ENCODE results near the gene ARHGAP23. TPM values are rescaled to one million over a fixed set of nuclear protein-coding genes. Genes with fewer than 3 reads are reported as not detected.
A peak's percentile ranks its signal among the peaks of the same experiment; 100 is the strongest.

The ARHGAP23 gene
- total and polyA plus RNA-seq, 2 donors (not counting 1 experiment from before 2014, with no cell fraction given), result 28.1 to 41.1 TPM

DNA sequence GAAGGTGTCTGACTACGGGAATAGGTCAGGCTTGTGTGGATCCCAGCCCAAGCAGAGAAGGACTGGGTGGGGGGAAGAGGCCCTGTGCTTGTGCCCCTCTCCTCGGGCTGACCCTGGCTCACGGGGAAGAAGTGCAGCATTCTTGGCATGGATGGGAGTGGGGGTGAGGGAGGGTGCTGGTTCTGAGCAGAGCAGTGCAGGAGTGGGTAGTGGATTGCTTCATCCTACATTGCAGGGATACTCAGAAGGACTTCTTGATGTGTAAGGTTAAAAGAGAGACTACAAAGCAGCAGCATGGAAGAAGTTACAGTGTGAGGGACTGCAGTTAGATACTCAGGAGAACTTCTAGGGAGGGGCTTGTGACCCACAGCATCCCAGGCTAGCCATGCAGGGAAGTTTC lies 2.1 kb downstream of the ARHGAP23 start:
- no peak overlapping the region for H3K27ac ChIP-seq (ENCODE audit: insufficient read depth, low read length)
- peak overlapping the region; percentile 21 to 79 (median 70) for H3K4me3 ChIP-seq (replicated peaks in 1 of 4; ENCODE audit: control extremely low read depth in 1 of 4, insufficient read depth in 1 of 4, low read depth in 3 of 4, low read length in 4 of 4)
- no peaks in the 10 kb centered on the region for H3K9me3 ChIP-seq (ENCODE audit: control insufficient read depth, insufficient read depth, low read depth, low read length)
- DNase-seq (ENCODE audit: low read depth in 2 of 2), result peak; percentile 51 to 66
- H3K9ac ChIP-seq (ENCODE audit: insufficient read depth, low read length), result no peak overlapping the region
- H2AFZ ChIP-seq (ENCODE audit: low read length), result no peak overlapping the region
- peaks cover 53% of the 10 kb centered on the region for H3K79me2 ChIP-seq (ENCODE audit: control insufficient read depth, insufficient read depth, low read length)
- no peaks in the 10 kb centered on the region for H3K27me3 ChIP-seq (ENCODE audit: control insufficient read depth, insufficient read depth, low read length)
- H4K20me1 ChIP-seq (ENCODE audit: control insufficient read depth, extremely low read depth, insufficient read depth, low read length), result no peaks in the 10 kb centered on the region
- H3K4me2 ChIP-seq (ENCODE audit: extremely low read depth, insufficient read depth, low read length), result peak overlapping the region; percentile 94
- H3K36me3 ChIP-seq (ENCODE audit: control insufficient read depth, insufficient read depth, low read length), result peaks cover 7% of the 10 kb centered on the region
- peaks cover 20% of the 10 kb centered on the region for H3K4me1 ChIP-seq (ENCODE audit: control insufficient read depth, extremely low read depth, insufficient read depth, low read length)
- TF ChIP-seq CTCF (conservative IDR thresholded peaks at IDR 0.05 in 1 of 2, IDR thresholded peaks at IDR 0.05 in 1 of 2; ENCODE audit: low read depth in 1 of 2, low read length in 2 of 2), result no peak
- no peak for TF ChIP-seq EZH2 (IDR thresholded peaks at IDR 0.05; ENCODE audit: low read length, missing control alignments)

GRCh38 chr17:38430822-38431221 lies 2.6 kb downstream of the ARHGAP23 start:
- no peak for DNase-seq (ENCODE audit: low read depth in 2 of 2)
- Histone ChIP-seq H3K4me3 (replicated peaks in 1 of 4; ENCODE audit: control extremely low read depth in 1 of 4, insufficient read depth in 1 of 4, low read depth in 3 of 4, low read length in 4 of 4) (no peak overlapping the region), H3K9ac (ENCODE audit: insufficient read depth, low read length) (no peak overlapping the region), H3K36me3 (ENCODE audit: control insufficient read depth, insufficient read depth, low read length) (peaks cover 7% of the 10 kb centered on the region), H2AFZ (ENCODE audit: low read length) (no peak overlapping the region), H3K9me3 (ENCODE audit: control insufficient read depth, insufficient read depth, low read depth, low read length) (no peaks in the 10 kb centered on the region), H3K27me3 (ENCODE audit: control insufficient read depth, insufficient read depth, low read length) (no peaks in the 10 kb centered on the region), H3K4me2 (ENCODE audit: extremely low read depth, insufficient read depth, low read length) (peak overlapping the region; percentile 94), H3K79me2 (ENCODE audit: control insufficient read depth, insufficient read depth, low read length) (peaks cover 55% of the 10 kb centered on the region), H3K27ac (ENCODE audit: insufficient read depth, low read length) (no peak overlapping the region), H4K20me1 (ENCODE audit: control insufficient read depth, extremely low read depth, insufficient read depth, low read length) (no peaks in the 10 kb centered on the region), H3K4me1 (ENCODE audit: control insufficient read depth, extremely low read depth, insufficient read depth, low read length) (peaks cover 20% of the 10 kb centered on the region)
- no peak for TF ChIP-seq EZH2 (IDR thresholded peaks at IDR 0.05; ENCODE audit: low read length, missing control alignments)
- TF ChIP-seq CTCF (conservative IDR thresholded peaks at IDR 0.05 in 1 of 2, IDR thresholded peaks at IDR 0.05 in 1 of 2; ENCODE audit: low read depth in 1 of 2, low read length in 2 of 2), result no peak

- peaks cover 7% of the 10 kb centered on the region for H3K36me3 ChIP-seq (ENCODE audit: control insufficient read depth, insufficient read depth, low read length)
- peaks cover 57% of the 10 kb centered on the region for H3K79me2 ChIP-seq (ENCODE audit: control insufficient read depth, insufficient read depth, low read length)
- H3K4me3 ChIP-seq (replicated peaks in 1 of 4; ENCODE audit: control extremely low read depth in 1 of 4, insufficient read depth in 1 of 4, low read depth in 3 of 4, low read length in 4 of 4), result no peak overlapping the region
- H3K4me1 ChIP-seq (ENCODE audit: control insufficient read depth, extremely low read depth, insufficient read depth, low read length), result peaks cover 20% of the 10 kb centered on the region
- DNase-seq (ENCODE audit: low read depth in 2 of 2), result no peak
- no peaks in the 10 kb centered on the region for H3K27me3 ChIP-seq (ENCODE audit: control insufficient read depth, insufficient read depth, low read length)
- TF ChIP-seq EZH2 (IDR thresholded peaks at IDR 0.05; ENCODE audit: low read length, missing control alignments) (no peak), CTCF (conservative IDR thresholded peaks at IDR 0.05 in 1 of 2, IDR thresholded peaks at IDR 0.05 in 1 of 2; ENCODE audit: low read depth in 1 of 2, low read length in 2 of 2) (no peak)
- no peak overlapping the region for H2AFZ ChIP-seq (ENCODE audit: low read length)
- no peaks in the 10 kb centered on the region for H4K20me1 ChIP-seq (ENCODE audit: control insufficient read depth, extremely low read depth, insufficient read depth, low read length)
- H3K4me2 ChIP-seq (ENCODE audit: extremely low read depth, insufficient read depth, low read length), result peak overlapping the region; percentile 44
- H3K9me3 ChIP-seq (ENCODE audit: control insufficient read depth, insufficient read depth, low read depth, low read length), result no peaks in the 10 kb centered on the region
- no peak overlapping the region for H3K9ac ChIP-seq (ENCODE audit: insufficient read depth, low read length)
- no peak overlapping the region for H3K27ac ChIP-seq (ENCODE audit: insufficient read depth, low read length)
These were observed 3.3 kb downstream of the ARHGAP23 start for GRCh38 chr17:38431346-38432145.
